Stimulated activated CD8-positive, alpha-beta memory T cell treated with anti-CD3 and anti-CD28 coated beads, Interleukin-2, amount 100 ng/mL, for 1 hour (primary cell): Measurements from ENCODE around the gene TEAD1.
"Not testable (repeated sequence)": the region's sequence is repeated elsewhere in the genome, so short reads cannot be mapped to it uniquely, and the experiment has no call there.

Experiments used
- DNase-seq, 2 donors: peaks; one replicate each; pipeline ENCODE4 v3.0.0-alpha.2; 2020; ENCODE audit warnings: low read depth in 2 of 2

Gene TEAD1

DNA sequence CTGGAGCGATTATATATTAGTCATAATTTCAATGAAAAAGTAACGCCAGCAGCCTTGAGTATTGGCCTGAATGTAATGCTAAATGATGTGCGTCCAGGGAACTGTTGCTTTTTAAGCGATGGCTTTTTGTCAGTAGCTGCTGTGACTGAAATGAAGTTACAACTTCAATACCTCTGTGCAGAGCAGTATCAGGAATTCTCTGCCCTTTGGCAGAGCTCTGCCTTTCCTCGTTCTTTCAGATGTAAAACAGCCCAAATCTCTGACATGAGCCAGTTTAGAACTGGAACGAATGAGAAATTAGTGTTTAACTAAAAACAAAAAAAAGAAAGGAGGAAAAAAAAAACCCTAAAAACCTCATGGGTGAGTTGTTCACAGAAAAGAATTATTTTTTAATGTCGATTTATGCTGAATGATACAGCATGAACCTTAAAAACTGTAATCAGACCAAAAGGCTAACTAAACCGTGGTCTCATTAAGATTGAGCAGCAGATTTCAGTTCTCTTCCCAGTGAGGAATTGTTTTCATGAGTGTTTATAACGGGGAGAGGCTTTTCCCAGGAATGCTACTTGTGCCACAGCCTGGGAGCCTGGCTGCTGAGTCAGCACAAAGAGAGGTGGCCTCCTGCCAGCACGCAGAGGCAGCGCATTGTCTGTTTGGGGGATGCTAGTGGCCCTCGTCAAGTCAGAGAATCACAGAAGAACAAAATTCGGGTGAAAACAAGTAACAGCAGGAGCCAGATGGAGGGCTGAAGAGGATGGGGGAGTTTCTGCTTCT, 188.7 kb downstream of the TEAD1 start:
- DNase-seq: no peak

DNA sequence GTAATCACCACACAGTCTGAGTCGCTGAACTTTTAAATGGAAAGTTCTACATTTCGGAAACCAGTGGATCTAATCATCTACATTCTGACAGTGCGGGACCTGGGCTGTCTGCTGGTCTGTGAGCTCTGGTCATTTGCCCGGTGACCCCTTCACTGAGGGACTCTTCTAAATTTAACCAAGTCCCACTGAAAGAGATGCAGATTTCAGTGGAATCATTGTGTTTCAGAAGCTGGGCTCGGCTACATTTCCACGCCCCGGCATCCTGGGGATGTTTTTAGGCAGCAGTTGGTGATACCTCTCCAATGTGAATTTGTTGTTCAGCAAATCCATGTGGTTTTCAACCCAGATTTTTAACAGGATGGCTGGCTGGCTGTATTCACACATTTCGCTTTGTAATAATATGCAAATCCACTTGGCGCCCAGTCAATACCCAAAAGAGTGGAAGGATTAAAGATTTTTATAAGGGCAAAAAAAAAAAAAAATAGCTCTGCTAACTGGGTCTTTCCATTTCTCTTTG, 189.4 kb downstream of the TEAD1 start:
- DNase-seq: no peak

DNA sequence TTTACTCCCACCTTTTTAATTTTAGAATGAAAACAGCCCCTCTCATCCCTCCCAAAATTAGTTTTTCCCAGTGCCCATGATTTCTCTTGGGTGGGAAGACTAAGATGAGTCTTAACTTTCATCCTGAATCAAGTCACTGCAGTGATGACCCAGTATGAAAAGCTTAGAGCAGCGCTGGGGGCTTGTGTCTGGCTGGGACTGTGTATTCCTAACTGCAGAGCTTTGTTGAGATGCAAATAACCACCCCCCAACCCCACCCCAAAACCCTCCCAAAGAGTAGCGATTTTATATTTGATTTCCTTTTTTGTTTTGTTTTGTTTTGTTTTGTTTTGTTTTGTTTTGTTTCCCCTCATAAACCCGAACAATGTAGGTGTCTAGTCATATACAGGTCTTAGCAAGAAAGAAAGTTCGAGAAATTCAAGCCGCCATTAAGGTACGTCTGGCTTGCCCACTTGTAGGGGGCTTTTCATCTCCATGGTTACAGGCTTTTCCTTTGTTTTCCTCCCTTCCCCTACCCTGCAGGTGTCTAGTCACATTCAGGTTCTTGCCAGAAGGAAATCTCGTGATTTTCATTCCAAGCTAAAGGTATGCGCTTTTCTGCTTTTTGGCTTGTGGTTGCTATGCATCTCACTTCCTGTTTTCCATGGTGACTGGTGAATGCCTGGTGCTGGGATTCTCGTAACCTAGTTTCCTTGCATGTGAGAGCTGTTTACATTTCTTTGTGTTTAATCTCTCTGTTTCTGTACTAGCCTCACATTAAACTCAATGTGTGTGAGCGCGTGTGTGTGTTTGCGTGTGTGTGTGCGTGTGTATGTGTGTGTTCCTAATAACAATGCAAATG, 190.3 kb downstream of the TEAD1 start:
- DNase-seq: no peak

DNA sequence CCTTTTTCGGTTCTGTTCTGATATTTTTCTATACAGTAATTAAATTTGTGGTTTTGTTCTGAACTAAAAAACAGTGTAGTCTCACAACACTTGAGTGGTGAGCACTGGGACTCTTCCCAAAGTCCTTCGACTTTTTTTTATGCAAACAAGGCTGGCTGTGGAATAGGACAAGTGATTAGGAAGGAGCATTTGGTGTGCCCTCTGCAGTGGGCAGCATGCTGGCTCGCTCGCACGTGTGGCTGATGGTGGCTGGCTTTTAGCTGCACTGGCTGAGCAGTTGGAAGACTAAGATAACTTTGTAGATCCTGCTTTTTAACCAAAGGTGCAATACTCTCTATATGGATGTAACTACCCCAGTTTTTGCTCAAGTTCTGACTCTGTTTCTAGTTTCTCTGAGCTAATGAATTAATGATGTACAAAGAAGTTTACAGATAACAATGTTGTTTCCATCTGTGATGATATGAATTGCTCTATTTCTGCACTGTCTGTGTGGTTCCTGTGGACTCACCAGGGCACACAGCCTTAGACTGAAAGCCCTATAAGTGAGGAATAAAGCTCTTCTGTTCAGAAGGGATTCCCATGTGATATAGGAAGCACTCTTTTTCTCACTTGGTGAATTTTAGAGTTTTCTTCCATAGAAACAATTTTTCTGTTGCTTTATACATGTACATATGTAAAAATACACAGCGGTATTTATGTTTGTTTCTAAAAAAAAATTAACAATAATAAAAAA, 191.8 kb downstream of the TEAD1 start:
- no peak for DNase-seq

DNA sequence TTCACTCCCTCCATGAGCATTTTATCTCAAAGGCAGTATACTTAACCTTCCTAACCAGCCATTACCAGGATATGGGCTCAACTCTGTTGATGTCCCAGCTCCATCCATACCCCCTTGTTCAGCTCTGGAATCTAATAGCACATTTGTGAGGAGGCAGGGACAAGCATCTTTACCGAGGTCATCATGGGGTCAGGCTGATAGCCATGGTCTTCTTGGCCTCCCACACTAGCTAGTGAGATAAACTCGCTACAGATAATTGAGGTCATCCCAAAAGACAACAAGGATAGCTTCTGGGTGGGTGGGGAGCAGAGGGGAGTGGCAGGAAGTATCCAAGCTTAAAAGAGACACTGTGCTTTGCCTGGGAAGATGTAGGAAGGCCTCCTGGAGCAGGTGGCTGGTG, 193.3 kb downstream of the TEAD1 start:
- DNase-seq: no peak

DNA sequence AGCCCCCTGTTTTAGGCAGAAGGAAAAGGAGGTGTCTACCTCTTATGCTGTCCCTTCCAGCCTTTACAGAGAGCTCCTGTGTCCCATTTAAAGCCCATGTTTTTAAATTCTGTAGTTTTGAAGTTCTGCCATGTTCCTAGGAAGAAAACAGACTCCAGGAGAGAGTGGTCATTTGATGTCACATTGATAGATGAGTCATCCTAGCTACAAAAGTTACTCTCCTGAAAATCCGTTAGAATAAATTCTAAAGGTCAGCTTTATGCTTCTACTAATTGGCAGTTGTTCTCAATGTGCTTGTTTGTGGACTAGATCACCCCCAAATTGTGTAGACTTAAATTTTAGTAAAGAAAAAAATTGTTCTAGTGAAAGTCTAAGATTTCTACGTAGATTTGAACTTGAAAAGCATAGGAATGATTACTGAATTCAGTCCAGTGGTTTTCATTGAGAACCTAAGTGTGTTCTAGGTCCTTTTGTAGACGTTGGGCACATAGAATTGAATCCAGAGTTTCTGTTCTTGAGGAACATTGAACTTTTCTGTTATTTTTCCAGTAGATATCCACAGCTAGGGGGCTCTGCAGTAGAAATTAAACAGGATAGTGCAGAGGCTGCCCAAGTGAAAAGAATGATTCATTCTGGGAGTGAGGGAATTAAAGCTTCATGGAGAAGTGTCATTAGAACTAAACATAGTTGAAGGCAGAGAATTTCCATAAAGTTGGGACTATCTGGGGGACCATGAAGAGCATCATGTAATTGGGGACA, 194.3 kb downstream of the TEAD1 start:
- DNase-seq: no peak

DNA sequence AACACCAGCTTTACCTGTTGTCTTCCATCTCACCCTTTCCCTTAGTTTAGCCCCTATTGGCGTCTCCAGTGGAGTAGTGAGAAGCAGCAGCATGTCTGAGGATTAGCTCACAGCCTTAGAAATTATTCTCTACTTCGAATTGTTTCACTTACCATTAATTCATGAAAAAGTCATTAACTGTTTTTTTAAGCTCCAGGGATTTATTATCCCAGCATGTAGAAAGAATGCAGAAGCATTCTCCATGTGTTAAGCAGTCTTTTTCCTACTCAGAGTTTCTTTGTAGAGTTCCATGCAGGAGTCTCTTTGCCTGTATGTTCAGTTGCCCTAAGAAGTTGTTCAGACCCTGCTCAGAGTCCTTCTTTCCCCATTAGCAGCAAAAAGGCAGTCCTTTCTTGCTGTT, 197.0 kb downstream of the TEAD1 start:
- DNase-seq: no peak

DNA sequence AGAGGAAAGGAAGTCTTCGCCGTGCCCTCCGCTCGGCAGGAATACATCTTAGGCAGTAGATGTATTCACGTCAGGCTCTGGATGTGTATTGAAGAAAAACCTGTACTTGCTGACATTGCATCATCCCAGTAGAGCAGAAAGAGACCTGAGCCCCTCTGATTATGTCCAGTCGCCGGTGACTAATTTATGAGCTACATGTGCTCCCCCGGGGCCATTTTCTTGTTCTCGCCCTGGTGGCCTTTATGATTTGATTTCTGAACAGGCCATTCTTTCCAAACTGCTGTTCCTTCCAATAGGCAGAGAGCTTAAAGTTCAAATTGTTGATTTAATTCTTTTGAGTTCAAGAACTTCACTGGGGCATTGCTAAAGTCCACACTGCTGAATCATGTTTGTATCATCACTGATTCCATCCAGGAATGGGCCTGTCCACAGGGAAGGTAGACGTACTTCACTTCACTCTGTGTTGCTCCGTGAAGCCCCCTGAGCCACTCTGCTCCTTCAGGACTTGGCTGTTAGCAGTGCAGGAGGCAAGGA, 197.6 kb downstream of the TEAD1 start:
- DNase-seq: no peak

DNA sequence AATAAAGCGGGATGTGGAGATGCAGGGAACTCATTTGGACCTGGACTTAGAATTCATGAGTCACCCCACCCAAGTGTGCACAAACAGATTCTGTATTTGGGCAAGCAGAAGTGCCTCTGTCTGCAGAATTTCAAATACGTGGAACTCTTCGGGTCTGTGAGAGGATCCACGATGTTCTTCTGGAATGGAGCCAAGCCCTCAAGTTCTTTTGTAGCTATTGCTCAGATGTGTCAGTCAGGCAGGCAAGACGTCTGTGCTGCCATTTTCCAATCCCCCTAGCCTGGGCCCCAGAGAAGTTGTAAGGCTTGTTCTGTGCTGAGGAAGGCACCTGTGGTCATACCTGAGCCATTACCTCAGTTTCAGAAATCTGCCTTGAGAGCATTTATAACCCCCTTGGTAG, 202.1 kb downstream of the TEAD1 start:
- no peak for DNase-seq

DNA sequence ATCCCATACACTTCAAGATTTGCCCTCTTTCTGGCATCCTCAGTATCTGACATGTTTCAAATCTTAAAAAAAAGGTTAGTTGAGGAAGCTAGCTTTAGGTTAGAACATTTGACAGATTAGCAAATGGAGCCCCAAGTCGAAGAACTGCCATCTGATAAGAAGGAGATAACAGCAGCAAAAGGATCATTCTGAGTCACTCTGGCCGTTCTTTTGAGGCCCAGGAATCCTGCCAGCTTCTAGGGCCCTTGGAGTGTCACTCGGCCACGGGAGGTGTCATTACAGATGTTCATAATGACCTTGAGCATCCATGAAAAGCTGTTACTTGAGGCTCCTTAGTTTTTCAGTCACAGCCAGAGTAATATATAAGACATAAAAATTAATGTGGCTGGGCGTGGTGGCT, 202.8 kb downstream of the TEAD1 start:
- DNase-seq: no peak

DNA sequence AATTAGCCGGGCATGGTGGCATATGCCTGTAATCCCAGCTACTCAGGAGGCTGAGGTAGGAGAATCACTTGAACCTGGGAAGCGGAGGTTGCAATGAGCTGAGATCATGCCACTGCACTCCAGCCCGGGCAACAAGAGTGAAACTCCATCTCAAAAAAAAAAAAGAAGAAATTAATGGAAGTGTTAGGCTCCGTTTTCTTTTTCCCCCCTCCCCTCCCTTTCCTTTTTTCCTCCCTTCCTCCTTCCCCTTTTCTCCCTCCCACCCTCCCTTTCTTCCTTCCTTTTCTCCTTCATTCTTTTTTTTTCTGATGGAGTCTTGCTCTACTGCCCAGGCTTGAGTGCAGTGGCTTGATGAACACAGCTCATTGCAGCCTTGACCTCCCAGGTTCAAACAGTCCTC, 203.3 kb downstream of the TEAD1 start:
- DNase-seq: not testable (repeated sequence)

DNA sequence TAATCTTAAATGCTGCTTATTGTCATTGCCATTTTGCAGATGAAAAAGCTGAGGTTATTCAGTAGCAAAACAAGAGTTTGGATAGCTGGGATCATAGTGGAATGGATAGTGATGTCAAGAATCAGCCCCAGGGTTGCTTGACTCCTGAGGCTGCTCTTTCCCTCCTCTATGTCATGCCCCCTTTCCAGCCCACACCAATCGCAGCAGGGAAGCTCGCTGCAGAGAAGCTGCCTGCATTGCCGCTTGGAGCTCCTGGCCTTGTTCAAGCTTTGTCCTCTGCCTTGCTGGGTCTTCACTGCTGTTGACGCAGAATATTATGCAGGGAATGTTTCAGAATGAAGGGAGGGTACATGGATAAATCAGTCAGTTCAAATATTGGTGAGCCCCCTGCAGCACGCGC, 206.1 kb downstream of the TEAD1 start:
- DNase-seq: no peak

DNA sequence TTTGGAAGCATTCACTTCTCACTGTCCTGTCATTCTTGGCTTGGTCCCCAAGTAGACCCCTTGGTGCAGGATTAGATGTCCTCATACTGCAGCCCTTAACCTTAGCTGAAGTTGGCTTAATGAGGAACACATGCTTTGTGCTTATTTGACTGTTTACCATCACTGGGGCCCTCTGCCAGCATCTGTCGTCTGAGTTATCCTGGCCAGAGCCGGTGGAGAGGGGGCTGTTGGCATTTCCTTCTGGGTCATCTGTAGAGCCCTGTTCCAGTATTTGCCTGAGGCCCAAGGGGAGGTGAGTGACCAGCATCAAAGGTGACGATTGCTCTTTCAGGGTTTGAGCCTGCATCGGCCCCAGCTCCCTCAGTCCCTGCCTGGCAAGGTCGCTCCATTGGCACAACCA, 208.4 kb downstream of the TEAD1 start:
- no peak for DNase-seq

DNA sequence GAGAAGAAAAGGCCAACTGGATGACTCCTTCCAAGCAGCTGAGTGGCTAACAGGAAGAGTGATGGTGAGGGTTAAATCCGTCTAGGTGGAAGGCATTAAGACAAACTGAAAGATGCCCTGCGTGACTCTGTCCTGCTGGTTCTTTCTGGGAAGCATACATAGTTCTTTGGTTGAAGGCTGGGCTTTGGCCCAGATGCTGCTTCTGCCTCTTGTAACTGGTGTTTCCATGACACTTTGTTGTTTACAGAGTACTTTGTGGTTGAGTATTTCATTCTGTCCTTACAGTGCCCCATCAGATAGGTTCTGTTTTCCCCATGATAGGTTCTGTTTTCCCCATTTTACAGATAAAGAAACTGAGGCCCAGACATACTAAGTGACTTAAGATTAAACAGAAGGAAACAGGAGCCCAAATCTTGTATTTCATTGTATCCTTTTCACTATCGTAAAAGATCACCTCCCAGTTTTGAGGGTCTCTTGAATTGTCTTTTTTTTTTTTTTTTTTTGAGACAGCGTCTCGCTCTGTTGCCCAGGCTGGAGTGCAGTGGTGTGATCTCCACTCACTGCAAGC, 210.6 kb downstream of the TEAD1 start:
- DNase-seq: no peak

DNA sequence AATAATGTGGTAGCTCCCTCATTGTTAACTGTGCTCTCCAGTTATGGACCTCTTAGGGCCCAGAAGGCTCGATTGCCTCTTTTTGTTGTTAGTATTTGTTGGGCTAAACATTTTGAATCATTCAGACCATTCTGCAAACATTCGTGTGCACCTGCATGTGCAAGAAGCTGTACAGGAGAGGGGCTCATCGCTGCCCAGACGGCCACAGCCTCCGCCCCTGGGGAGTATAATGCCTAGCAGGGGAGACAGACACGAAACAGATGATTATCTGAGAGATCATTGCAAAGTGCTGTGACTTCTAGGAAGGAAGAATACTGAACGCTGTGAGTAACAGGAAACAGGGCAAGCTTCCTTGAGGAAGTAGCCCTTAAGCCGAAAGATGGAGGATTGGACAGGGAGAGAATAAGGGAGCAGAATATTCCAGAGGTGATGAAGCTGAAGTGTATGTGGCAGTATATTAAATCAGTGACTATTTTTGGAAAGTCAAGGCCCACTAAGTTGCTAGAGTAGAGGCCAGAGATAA, 211.6 kb downstream of the TEAD1 start:
- DNase-seq: no peak

DNA sequence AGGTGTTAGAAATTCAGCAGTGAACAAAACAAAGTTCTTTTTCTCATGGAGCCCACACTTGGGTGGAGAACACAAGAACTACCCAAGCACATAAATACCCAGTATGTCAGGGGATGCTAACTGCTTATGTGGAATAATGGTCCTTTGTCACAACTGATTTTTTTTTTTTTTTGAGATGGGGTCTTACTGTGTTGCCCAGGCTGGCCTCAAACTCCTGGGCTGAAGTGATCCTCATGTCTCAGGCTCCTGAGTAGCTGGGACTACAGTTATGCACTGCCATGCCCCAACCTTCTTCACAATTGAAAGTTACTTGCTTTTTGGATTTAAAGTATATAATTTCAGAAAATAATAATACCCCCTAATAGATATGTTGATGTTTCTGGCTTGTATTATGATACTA, 212.3 kb downstream of the TEAD1 start:
- DNase-seq: no peak

DNA sequence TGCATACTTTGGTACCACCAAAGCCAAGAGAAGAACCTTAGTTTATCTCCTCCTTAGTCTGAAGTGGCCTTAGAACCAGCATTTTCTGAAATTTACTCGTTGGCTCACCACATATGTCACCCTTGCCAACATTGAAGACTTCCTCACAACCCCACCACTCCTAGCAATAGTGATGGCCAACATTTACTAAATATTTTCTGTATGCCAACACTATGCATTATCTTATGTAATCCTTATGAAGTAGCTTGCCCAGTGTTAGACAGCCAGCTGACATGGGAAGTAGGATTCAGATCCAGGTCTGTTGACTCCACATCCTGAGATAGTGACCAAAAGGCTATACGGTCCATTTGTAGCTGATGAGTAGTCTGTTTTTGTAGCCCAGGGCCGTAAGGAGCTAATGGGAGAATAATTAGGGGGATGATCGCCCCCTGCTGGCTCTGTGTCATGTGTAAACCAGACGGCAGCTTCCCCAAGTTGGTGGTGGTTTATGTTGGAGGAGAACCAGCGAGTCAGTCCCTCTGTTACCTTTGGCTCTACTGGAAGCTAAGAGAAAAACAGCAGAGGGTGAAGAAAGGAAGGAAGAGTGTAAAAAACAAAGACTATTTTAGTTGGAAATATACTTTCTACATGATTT, 214.4 kb downstream of the TEAD1 start:
- peak; percentile 20 to 41 for DNase-seq

DNA sequence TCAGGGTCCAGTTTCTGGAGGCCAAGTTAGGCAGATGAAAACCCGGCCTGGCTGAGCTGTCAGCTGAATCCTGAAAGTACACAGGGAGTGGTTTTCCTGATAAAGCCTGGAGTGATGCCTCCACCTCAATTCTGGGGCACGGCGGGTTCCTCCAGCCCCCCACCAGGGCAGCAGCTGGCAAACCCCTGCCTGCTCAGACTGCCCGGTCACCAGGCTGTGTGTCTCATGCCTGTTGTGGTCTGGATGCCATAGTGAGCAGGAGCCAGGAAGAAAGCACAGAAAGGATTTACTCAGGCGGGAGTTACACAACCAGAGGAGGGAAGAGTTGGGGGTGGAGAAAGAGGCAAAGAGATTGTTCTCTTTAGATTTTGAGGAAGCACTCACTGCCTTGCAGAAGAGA, 215.0 kb downstream of the TEAD1 start:
- no peak for DNase-seq

DNA sequence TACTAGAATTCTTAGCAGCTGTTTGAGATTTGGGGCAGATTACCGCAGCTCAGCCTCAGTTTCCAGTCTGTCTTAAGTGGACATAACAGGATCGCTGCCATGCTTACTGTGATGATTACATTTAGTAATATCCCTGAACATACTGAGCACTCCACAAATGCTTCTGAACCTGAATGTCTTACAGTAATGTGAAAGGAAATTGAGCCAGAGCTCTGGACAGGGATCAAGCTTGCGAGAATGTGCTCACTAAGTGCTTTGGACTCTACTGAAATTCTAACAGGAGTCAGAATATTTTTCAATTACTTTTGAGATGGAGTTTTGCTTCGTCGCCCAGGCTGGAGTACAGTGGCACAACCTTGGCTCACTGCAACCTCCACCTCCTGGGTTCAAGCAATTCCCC, 216.3 kb downstream of the TEAD1 start:
- DNase-seq: no peak
